GM18873 (cell line): Measurements from ENCODE around the gene ETFA.

Experiments
- ATAC-seq: cut with Tn5 transposase; IDR thresholded peaks from one replicate; pipeline ENCODE4 v1.9.1; 2021; ENCODE audit warnings: mild to moderate bottlenecking, moderate library complexity, moderate number of reproducible peaks; ENCODE audit not compliant: unreplicated experiment, low FRiP score

Gene ETFA

DNA sequence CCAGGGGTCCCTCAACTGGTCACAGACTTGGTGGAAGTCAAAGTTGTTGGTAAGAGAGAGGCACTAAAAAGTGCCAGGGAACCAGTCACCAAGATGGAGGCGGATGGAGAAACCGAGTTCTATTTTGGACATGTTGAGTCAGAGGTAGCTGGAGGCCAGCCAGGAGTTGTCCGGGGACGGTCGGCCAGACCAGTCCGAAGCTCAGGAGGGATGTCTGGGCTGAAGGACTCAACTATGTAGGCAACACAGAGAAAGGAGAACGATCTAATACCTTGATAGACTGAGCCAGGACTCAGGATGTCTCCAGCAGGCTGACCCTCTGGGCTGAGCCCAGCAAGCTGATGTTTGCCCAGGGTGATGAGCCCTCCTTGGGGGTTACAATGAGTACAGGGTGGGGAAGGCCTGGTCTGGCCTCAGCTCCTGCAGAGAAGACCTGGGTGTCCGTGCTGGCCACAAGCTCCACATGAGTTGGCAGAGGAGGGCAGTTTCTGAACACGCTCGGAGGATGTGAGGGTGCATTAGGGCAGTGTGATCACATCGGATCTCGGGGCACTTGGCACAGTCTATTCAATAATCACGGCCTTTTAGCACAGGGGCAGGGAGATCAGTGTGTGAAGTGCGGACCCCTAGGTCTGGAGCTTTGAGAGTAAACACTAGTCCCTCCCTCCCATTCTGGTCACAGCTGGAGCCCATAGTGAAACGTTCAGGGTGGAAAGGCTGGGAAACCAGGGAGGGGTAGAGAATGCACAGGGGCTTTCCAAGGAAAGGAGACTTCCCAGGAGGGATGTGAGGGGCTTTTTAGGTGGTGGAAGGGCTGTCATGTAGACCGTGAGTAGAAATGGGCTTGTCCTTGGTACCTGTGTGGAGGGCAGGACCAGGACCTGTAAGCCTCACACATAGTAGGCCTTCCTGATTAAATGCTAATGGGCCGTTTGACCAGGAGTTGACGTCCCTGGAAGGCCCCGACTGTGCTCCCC is 111.9 kb downstream of the ETFA start:
- no peak for ATAC-seq

DNA sequence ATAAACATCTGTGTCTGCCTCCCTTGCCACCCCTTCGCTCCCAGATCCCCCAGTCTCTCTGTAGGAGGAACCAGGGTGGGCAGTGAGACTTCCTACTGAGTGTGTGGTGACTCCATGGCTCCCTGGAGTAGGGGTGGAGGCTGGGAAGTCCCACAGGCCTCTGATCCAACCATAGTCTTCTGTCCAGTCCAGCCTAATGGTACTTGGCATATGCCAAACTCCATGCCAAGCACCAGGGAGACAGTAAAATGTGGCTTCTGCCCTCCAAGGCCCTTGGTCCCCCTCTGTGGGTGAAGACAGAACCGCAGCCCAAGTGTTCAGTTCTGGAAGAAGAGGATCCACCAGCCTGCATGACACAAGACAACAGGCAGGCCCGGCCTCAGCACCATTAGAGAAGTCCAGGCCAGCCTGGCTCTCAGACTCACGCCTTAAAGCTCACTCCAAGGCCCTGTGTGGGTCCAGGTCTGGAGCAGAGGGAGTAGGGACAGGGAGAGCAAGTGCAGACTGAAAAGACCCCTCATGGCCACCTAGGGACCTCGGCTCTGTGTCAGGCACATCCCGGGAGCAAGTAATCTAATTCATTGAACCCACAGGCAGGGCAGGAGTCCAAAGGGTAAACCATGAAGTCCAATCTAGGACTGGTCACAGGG is 112.7 kb downstream of the ETFA start:
- ATAC-seq, result no peak

GRCh38 chr15:76197703-76198455 is 113.4 kb downstream of the ETFA start:
- no peak for ATAC-seq

GRCh38 chr15:76196269-76197231 is 114.7 kb downstream of the ETFA start:
- no peak for ATAC-seq

- ATAC-seq, result no peak
These were observed 115.6 kb downstream of the ETFA start for GRCh38 chr15:76195506-76196268.

DNA sequence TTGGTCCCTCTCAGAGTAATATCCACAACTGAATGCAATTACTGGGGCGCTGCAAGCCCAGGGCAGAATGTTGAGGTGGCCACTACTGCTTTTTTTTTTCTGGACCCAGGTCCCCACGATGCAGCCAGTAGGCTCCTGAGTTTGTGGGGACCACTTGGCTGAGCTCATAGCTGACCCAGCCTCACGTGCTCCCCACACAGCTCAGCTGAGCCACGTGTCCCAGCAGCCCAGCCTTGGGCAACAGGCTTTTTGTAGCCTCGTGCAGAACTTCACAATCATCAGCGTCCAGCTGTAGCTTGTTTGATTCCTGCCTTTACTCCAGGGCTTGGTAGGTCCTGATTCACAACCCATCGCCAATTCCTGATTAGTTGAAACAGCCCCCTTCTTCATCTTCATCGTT is 117.3 kb downstream of the ETFA start:
- no peak for ATAC-seq

DNA sequence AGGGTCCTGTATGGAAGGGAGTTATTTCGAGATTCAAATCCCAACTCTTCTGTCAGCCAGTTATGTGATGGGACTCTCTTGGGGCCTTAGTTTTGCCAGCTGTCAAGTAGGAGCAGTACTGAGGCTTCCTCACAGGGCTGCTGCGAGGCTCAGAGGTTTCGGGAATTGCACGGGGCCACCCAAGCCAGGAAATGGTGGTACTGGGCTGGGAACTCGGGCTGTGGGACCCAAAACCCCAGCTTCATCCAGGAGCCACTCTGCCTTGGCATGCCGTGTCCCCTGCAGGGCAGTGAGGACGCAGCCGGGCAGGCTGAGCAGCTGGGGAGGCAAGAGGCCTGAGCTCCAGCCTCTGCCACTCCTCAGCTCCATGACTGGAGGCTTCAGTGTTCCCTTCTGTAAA is 118.6 kb downstream of the ETFA start:
- ATAC-seq, result no peak

DNA sequence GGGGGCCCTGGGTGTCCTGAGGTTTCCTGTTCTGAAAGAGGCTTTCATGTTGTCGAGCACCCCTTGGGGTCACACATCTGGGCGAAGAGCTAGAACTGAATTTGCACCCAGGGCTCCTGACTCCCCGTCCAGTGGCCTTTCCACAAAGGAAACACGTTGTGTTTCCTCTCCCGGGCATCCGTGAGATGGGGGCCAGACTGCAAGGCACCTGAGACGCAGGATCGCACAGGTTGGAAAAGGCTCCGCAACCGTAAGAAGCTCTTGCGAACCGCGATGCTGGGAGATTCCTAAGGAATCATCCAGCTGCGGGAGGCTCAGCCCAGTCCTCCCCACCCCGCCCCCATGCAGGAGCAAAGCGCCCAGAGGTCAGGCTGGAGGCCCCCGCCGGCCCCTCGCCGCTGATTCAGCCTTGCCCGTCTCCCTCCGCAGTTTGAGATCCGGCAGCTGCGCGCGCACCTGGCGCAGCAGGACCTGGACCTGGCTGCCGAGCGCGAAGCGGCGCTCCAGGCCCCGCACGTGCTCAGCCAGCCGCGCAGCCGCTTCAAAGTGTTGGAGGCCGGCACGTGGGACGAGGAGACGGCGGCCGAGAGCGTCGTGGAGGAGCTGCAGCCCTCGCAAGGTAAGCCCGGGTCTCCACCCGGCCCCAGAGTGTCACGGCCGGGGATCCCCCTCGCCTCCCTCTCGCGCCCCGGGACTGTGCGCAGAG is 119.6 kb downstream of the ETFA start:
- no peak for ATAC-seq

- ATAC-seq, result no peak
These were observed 120.3 kb downstream of the ETFA start for GRCh38 chr15:76190751-76191538.

GRCh38 chr15:76190070-76190564 is 121.2 kb downstream of the ETFA start:
- no peak for ATAC-seq

DNA sequence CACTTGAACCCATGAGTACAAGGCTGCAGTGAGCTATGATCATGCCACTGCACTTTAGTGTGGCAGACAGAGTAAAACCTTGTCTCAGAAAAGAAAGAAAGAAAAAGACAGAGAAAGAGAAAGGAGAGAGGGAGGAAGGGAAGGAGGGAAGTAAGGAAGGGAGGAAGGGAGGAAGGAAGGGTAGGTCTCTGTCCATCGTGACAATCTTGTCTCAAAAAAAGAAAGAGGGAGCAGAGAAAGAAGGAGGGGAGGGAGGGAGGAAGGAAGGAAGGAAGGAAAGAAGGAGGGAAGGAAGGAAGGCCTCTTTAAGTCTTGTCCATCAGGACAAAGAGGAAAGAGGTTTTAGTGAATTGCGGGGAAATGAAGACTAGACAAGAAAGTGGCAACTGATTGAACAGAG is 122.2 kb downstream of the ETFA start:
- no peak for ATAC-seq

DNA sequence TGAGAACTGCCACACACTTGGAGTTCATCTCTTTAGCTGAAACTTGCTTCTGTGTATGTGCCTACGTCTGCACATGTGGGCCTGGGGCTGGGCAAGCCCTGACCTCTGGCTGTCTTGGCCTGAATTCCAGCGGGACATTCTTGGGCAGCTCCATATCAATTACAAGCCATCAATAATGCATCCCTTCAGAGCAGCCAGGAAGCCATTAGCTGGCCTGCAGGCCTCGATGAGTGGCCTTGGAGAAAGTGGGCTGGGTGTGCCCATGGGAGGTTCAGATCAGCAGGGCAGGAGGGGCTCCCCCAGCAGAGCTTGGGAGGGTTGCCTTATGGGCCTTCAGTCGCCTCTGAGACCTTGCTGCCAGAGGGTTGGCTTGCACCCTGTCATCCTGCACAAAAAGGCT is 124.1 kb downstream of the ETFA start:
- no peak for ATAC-seq

DNA sequence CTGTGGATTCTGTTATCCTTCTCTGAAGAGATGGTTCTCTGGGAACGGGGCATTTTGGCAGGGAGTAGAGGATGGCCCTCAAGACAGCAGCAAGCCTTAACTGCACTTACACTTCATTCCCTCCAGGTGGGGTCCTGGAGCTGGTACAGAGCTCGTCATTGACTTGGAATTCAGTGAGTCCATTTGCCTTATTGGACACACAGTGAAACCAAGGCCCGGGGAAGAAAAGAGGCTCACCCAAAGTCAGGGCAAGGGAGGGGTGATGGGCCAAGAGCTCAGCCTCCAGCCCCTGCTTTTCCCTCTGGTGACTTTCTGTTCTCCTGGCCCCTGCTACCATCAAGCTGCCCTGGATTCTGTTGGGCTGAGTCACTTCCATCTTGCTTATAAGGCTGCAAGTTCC is 125.6 kb downstream of the ETFA start:
- no peak for ATAC-seq

GRCh38 chr15:76184650-76185035 is 126.6 kb downstream of the ETFA start:
- ATAC-seq, result no peak

DNA sequence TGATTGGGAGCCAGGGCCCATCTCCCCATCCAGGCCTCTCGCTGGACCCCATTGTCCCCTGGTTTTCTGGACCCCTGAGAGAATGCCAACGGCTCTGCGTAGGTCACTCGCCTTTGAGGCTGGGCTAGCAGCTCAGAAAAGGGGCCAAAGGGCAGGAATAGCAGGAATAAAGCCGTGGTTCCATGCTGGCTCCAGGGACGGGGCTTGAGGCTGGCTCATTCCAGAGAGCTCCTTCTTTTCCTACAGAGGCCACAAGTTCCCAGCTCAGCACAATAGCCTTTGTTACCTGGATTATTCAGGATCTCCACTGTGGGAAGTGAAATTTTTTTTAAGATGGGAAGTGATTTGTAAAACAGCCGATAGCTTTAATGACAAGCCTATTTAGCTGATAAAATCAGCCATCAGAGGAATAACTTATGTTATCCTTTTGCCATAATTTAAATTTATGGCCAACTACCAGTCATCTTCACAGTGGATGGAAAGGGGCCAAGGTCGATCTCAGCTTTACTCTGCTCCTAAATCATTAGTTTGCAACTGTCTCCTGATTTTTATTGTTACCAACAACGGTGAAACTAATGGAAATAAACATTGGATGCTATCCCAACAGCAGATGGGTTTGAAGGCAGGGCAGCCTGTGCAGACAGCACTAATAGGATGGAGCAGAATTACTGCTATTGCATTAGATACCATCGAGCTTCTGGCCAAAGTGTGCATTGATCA is 127.2 kb downstream of the ETFA start:
- ATAC-seq, result no peak

DNA sequence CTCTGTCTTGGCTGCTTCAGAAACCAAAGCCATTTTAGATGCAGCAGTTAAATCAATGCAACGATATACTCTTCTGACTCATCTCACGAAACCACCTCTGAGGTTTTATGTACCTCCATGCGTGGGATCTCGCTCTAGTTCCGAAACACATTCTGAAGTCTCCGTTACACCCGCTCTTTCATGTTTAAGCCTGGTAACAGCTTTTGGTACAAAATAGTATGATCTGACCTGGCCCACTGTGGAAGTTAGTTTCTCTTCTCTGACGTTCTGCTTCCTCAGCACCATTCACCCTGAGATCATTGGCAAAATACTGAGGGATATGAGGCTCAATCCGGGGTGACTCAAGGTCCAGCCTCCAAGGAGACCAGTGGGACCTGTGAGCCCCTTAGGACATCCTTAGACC is 129.6 kb downstream of the ETFA start:
- no peak for ATAC-seq

GRCh38 chr15:76180321-76180720 is 130.9 kb downstream of the ETFA start:
- no peak for ATAC-seq
